Measurements from ENCODE around the gene CNTNAP2.

GRCh38 chr7:148265896-148266295, 2149.3 kb downstream of the CNTNAP2 start:
- no peak for TF ChIP-seq CTCF (IDR thresholded peaks at IDR 0.05)
- TF ChIP-seq POLR2A (IDR thresholded peaks at IDR 0.05): no peak
